GM21390 (cell line): ENCODE measurements around the gene USHBP1.
A peak's percentile ranks its signal among the peaks of the same experiment; 100 is the strongest.

Experiments
- ATAC-seq: cut with Tn5 transposase; IDR thresholded peaks from one replicate; pipeline ENCODE4 v1.9.1; 2021; ENCODE audit not compliant: unreplicated experiment

USHBP1 gene

GRCh38 chr19:17240826-17241399 is 23.6 kb downstream of the USHBP1 start:
- no peak for ATAC-seq

- ATAC-seq: no peak
Measured at GRCh38 chr19:17240062-17240752, 24.3 kb downstream of the USHBP1 start.

DNA sequence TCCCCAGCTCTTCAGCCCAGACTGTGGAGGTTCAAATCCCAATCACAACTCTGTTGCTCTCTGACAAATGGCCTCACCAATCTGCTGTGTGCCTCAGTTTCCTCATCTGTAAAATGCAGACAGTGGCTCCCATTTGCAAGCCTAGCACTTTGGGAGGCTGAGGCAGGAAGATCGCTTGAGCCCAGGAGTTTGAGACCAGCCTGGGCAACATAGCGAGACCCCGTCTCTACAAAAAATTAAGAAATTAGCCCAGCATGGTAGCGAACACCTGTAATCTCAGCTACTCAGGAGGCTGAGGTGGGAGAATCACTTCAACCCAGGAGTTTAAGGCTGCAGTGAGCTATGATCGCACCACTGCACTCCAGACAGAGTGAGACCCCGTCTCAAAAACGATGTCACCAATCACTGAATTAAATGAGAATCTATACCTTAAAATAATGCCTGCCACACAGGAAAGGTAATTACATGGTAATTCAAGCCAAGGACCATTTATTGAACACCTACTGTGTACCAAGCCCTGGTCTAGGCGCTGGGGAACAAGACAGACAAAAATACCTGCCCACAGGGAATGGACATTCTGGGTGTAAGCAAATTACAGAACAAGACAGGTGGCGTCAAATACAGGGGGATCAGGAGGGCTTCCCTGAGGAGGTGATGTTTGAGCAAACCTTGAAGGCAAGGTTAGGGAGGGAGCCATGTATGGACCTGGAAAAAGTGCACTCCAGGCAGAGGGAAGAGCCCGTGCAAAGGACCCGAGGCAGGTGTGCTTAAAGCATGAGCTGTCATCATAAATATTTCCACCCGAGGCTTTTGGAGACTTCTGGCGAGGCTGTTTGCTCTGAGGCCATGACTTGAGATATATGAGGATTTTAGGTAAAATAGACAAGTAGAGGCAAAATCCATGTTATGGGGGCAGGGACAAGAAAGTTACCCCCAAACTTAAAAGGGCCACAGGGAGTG is 26.5 kb downstream of the USHBP1 start:
- no peak for ATAC-seq

GRCh38 chr19:17236811-17237543 is 27.6 kb downstream of the USHBP1 start:
- no peak for ATAC-seq

- no peak for ATAC-seq
Measured at GRCh38 chr19:17235971-17236777, 28.4 kb downstream of the USHBP1 start.

DNA sequence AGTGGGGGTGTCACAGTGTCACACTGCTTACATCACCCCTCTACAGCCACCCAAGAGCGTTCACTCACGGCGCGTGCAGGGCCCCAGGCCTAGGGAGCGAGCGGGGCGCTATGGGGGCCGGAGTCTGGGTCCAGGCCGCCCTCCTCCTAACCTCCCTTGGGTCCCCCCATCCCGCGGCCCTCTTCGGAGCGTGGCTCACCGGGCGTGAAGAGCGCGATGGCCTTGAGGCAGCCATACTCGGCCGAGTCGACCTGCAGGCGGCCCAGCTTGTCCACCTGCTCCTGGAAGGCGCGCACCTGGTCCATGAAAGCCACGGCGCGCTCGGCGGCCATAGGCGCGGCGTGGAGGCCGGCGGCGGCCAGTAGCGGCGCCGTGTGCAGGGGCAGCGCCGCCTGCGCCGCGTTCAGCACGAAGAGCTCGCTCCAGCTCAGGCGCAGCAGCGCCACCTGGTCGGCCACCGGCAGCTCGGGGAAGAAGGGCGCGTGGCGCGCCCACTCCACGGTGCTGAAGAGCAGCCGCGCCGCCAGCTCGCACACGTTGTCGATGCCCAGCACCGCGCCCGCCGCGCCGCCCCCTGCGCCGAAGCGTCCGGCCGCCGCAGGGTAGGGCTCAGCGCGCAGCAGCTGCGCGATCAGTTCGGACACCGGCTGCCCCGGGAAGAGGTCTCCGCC is 29.1 kb downstream of the USHBP1 start:
- peak; percentile 69 for ATAC-seq

- ATAC-seq: peak; percentile 53
Measured at GRCh38 chr19:17234911-17235299, 29.6 kb downstream of the USHBP1 start.

DNA sequence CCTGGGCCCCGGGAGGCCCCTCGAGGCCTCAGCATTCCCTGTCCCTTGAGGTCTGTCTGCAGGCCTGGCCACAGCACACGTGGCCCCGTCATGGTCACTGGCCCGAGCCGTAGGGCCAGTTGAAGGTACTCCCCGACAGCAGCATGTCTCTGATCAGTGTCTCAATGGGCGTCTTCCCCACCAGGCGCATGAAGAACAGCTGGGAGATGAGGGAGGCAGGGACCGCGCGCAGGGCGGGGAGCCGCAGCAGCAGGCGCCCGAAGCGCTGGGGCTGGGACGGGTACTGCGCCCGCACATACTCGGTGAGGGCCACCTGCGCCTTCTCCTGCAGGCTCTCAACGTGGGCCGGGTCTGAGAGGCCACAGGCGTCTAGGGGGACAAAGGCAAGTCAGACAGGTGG is 32.3 kb downstream of the USHBP1 start:
- ATAC-seq: no peak

- ATAC-seq: no peak
Measured at GRCh38 chr19:17229890-17230289, 34.7 kb downstream of the USHBP1 start.

- no peak for ATAC-seq
Measured at GRCh38 chr19:17227798-17228367, 36.7 kb downstream of the USHBP1 start.

- peak; percentile 88 for ATAC-seq
Measured at GRCh38 chr19:17226002-17226933, 38.3 kb downstream of the USHBP1 start, which contains the start of gene OCEL1. Gene OCEL1, plus strand, starts transcription at chr19:17226226. Its CDS starts 22 bp downstream, at chr19:17226248.

DNA sequence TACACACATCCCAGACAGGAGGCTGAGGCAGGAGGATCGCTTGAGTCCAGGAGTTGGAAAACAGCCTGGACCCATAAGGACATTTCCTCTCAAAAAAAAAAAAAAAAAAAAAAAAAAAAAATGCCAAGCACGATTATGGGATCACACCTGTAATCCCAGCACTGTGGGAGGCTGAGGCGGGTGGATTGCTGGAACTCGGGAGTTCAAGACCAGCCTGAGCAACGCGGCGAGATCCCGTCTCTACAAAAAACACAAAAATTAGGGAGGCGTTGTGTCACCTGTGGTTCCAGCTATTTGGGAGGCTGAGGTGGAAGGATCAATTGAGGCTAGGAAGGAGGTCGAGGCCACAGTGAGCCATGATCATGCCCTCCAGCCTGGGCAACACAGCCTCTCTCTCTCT is 39.5 kb downstream of the USHBP1 start:
- no peak for ATAC-seq

DNA sequence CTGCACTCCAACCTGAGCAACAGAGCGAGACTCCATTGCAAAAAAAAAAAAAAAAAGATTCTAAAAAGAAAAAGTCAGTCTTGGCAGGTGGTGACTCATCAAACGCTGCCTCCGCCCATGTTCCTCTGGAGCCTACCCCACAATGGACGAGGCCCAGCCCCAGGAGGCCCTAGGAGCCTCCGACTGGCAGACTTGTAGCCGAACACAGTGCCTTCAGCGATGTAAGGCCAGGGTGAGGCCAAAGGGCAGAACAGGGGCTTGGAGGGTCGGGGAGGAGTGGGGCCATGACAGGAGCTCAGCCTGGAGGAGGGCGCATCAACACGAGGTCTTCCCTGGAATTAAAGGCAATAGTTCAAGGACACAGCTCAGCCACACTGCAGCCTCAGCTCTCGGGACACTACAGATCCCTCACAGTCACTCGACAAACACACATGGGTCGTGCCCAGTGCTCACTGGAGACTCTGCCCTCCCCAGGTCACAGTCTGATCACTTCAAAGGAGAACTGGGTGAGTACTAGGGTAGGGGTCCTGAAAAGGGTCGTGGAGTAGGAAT is 44.3 kb downstream of the USHBP1 start:
- ATAC-seq: no peak

DNA sequence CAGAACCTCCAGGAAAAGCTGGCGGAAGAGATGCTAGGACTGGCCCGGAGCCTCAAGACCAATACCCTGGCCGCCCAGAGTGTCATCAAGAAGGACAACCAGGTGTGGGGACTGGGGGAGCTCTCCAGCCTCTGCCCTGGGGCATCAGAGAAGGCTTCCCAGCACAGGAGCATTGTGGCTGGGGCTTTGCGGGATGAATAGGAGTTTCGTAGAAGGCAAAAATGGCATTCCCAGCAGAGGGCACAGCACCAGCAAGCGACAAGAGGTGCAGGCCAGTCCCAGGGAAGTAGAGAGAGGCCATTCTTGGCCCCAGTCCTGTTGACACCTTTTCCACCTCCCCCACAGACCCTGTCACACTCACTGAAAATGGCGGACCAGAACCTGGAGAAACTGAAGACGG is 45.3 kb downstream of the USHBP1 start:
- no peak for ATAC-seq

DNA sequence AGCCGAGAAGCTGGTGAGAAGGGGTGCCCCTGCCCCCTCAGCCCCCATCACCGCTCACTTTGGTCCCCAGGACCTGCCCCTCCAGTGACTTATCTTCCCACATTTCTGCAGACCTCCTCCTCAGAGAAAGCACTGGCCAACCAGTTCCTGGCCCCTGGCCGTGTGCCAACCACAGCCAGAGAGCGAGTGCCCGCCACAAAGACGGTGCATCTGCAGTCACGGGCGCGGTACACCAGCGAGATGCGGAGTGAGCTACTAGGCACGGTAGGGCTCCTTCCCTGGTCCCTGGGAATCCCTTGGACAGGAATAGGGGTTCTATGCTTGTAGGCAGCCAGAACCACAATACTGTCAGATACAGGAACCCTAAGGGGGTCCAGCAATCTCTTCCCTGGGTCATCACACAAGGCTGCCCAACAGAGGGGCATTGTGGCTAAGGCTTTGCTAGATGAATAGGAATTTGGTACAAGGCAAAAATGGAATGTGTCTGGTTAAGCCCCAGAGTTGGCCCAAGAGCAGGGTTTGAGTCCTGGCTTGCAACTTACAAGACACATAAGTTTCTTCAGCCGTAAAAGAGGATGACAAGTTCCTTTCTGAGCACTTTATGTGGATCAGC is 48.4 kb downstream of the USHBP1 start:
- no peak for ATAC-seq

- ATAC-seq: peak; percentile 77
Measured at GRCh38 chr19:17215127-17215971, 49.2 kb downstream of the USHBP1 start, which contains the start of gene USE1. Gene USE1, plus strand, starts transcription at chr19:17215357. Its CDS starts 49 bp downstream, at chr19:17215406.
